Measurements from ENCODE around the gene HMCN1.

Gene HMCN1

DNA sequence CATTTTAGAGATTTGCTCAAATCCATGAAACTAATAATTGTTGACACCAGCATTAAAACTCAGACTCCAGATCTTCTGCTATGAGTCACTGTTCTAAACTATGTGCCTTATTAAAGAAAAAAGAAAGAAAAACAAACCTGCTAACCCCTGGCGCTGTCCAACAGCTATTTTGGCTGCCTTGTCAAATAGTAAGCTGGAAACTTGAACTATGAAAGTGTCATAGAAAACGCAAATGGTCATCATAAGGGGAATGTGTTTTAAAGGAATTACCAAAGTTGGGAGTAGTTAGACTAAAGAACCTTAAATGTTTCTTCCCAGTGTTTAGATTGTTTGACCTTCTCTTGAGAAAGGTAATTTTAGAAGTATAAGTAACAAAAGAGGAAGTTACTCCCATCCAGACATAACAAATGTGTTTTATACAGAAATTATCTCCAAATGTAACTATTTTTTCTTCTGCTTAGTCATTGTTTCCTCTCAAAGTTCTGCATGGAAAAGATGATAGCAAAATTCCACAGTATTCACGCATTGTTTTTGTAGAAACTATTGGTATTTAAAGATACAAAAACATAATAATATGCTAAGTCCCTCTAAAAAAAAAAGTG, 368.5 kb downstream of the HMCN1 start:
- no peak overlapping the region for H3K9ac ChIP-seq (ENCODE audit: low read length in 2 of 2)
- no peaks in the 10 kb centered on the region for H3K27me3 ChIP-seq (ENCODE audit: control insufficient read depth in 1 of 2, insufficient read depth in 2 of 2, low read length in 2 of 2)
- H3K27ac ChIP-seq (ENCODE audit: low read length), result no peak overlapping the region
- H3K9me3 ChIP-seq (ENCODE audit: control insufficient read depth in 2 of 2, low read length in 2 of 2), result no peaks in the 10 kb centered on the region
- H3K4me1 ChIP-seq (ENCODE audit: control insufficient read depth, insufficient read depth, low read length), result no peaks in the 10 kb centered on the region
- no peaks in the 10 kb centered on the region for H3K36me3 ChIP-seq (ENCODE audit: control insufficient read depth in 2 of 2, insufficient read depth in 2 of 2, low read length in 2 of 2)
- no peak overlapping the region for H3K4me3 ChIP-seq (ENCODE audit: low read length in 2 of 2)

DNA sequence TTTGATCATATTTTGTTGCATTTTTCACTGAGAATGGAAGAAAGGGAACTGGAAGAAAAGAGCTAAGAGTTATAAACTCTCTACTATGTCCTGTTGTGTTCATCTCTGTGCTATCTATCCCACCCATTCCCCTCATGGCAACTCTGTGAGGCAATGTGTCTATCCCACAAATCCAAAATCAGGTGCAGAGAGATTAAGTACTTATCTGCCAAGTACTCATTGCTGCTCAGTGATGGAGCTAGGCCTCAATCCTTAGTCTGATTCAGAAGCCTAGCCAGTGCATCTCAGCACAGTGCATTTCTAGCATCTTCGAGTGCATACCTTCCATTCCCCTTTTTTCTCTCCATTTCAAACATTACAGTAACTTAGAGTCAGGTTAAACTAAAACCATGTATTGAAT, 370.3 kb downstream of the HMCN1 start:
- no peak overlapping the region for H3K27ac ChIP-seq (ENCODE audit: low read length)
- no peak overlapping the region for H3K4me3 ChIP-seq (ENCODE audit: low read length in 2 of 2)
- H3K9me3 ChIP-seq (ENCODE audit: control insufficient read depth in 2 of 2, low read length in 2 of 2), result no peaks in the 10 kb centered on the region
- no peaks in the 10 kb centered on the region for H3K27me3 ChIP-seq (ENCODE audit: control insufficient read depth in 1 of 2, insufficient read depth in 2 of 2, low read length in 2 of 2)
- no peaks in the 10 kb centered on the region for H3K4me1 ChIP-seq (ENCODE audit: control insufficient read depth, insufficient read depth, low read length)
- H3K36me3 ChIP-seq (ENCODE audit: control insufficient read depth in 2 of 2, insufficient read depth in 2 of 2, low read length in 2 of 2), result no peaks in the 10 kb centered on the region
- no peak overlapping the region for H3K9ac ChIP-seq (ENCODE audit: low read length in 2 of 2)

DNA sequence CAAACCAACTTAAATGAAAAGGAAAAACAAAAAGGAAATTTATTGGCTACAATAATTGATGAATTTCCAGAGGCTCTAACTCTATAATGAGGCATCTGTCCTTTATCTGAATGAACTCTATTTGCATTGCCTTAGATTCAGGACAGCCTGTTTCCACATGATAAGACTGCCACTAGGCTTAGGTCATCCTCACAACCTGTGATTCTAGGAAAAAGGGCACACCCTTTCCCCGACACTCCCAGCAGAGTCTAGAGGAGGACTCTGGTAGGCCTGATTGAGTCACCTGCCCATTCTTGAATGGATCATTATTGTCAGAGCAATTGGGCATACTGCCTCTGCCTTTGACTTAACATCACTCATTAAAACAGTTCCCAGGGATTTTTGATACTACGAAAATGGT, 378.1 kb downstream of the HMCN1 start:
- Histone ChIP-seq H3K9ac (ENCODE audit: low read length in 2 of 2) (no peak overlapping the region), H3K27ac (ENCODE audit: low read length) (no peak overlapping the region), H3K9me3 (ENCODE audit: control insufficient read depth in 2 of 2, low read length in 2 of 2) (no peaks in the 10 kb centered on the region), H3K36me3 (ENCODE audit: control insufficient read depth in 2 of 2, insufficient read depth in 2 of 2, low read length in 2 of 2) (no peaks in the 10 kb centered on the region), H3K4me3 (ENCODE audit: low read length in 2 of 2) (no peak overlapping the region), H3K27me3 (ENCODE audit: control insufficient read depth in 1 of 2, insufficient read depth in 2 of 2, low read length in 2 of 2) (no peaks in the 10 kb centered on the region), H3K4me1 (ENCODE audit: control insufficient read depth, insufficient read depth, low read length) (no peaks in the 10 kb centered on the region)

DNA sequence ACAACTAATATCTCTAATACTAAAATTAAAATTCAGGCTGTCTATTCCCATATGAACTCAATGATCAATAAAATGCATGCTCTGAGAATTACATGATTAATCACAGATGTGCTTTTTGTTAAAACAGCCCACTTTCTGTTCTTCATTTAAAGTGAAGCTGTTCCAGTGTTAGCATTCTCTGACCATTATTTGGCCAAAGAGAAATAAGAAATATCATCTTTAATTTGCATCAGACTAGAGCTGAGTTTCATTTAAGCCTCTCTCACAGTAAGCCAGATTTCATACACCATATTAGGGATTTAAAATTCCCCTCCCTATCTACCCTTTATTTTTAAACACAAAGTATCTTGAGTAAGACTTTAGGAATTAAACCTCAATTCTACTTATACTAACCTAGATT, 379.3 kb downstream of the HMCN1 start:
- H3K4me3 ChIP-seq (ENCODE audit: low read length in 2 of 2), result no peak overlapping the region
- H3K27me3 ChIP-seq (ENCODE audit: control insufficient read depth in 1 of 2, insufficient read depth in 2 of 2, low read length in 2 of 2), result no peaks in the 10 kb centered on the region
- H3K4me1 ChIP-seq (ENCODE audit: control insufficient read depth, insufficient read depth, low read length), result no peaks in the 10 kb centered on the region
- H3K27ac ChIP-seq (ENCODE audit: low read length), result no peak overlapping the region
- H3K9ac ChIP-seq (ENCODE audit: low read length in 2 of 2), result no peak overlapping the region
- H3K36me3 ChIP-seq (ENCODE audit: control insufficient read depth in 2 of 2, insufficient read depth in 2 of 2, low read length in 2 of 2), result no peaks in the 10 kb centered on the region
- no peaks in the 10 kb centered on the region for H3K9me3 ChIP-seq (ENCODE audit: control insufficient read depth in 2 of 2, low read length in 2 of 2)

DNA sequence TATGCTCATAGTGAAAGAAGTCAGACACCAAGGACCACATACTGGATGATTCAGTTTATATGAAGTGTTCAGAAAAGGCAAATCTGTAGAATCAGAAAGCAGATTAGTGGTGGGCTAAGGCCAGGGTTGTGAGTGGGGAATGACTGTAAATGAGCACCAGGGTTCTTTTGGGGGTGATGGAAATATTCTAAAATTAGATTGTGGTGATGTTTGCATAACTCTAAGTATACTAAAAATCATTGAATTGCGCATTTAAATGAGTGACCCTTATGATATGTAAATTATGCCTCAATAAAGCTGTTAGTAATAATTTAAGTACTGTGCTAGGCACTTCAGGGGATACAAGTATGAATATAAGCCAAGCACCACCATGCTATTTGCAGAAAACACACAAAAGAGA, 384.5 kb downstream of the HMCN1 start:
- no peaks in the 10 kb centered on the region for H3K27me3 ChIP-seq (ENCODE audit: control insufficient read depth in 1 of 2, insufficient read depth in 2 of 2, low read length in 2 of 2)
- no peaks in the 10 kb centered on the region for H3K9me3 ChIP-seq (ENCODE audit: control insufficient read depth in 2 of 2, low read length in 2 of 2)
- H3K4me1 ChIP-seq (ENCODE audit: control insufficient read depth, insufficient read depth, low read length), result no peaks in the 10 kb centered on the region
- H3K9ac ChIP-seq (ENCODE audit: low read length in 2 of 2), result no peak overlapping the region
- no peak overlapping the region for H3K4me3 ChIP-seq (ENCODE audit: low read length in 2 of 2)
- H3K27ac ChIP-seq (ENCODE audit: low read length), result no peak overlapping the region
- no peaks in the 10 kb centered on the region for H3K36me3 ChIP-seq (ENCODE audit: control insufficient read depth in 2 of 2, insufficient read depth in 2 of 2, low read length in 2 of 2)

DNA sequence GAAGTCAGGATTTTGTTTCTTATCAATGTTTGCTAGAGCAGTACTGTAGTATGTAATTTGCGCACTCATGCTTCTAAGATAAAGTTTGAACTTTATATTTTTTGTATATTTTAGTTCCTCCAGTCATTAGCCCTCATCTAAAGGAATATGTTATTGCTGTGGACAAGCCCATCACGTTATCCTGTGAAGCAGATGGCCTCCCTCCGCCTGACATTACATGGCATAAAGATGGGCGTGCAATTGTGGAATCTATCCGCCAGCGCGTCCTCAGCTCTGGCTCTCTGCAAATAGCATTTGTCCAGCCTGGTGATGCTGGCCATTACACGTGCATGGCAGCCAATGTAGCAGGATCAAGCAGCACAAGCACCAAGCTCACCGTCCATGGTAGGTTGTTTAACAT, 388.6 kb downstream of the HMCN1 start:
- Histone ChIP-seq H3K9ac (ENCODE audit: low read length in 2 of 2) (no peak overlapping the region), H3K36me3 (ENCODE audit: control insufficient read depth in 2 of 2, insufficient read depth in 2 of 2, low read length in 2 of 2) (no peaks in the 10 kb centered on the region), H3K27me3 (ENCODE audit: control insufficient read depth in 1 of 2, insufficient read depth in 2 of 2, low read length in 2 of 2) (no peaks in the 10 kb centered on the region), H3K9me3 (ENCODE audit: control insufficient read depth in 2 of 2, low read length in 2 of 2) (no peaks in the 10 kb centered on the region), H3K27ac (ENCODE audit: low read length) (no peak overlapping the region), H3K4me1 (ENCODE audit: control insufficient read depth, insufficient read depth, low read length) (no peaks in the 10 kb centered on the region), H3K4me3 (ENCODE audit: low read length in 2 of 2) (no peak overlapping the region)

DNA sequence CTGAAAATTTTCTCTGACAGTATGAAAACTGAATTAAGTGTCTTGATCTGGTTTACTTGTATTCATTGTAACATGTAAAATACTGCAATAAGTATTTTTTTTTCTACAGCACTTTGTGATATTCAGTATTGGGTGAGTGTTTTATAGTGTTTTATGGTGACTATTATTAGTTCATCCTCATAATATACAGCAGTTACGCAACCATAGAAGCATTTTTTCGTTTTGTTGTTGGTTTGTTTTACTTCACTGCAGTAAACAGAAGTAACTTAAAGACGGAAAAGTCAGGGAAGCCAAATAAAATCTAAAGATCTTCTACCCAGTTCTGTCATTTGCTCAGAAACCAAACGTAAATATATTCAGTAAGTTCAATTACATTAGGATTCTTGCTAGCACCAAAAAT, 390.8 kb downstream of the HMCN1 start:
- H3K4me1 ChIP-seq (ENCODE audit: control insufficient read depth, insufficient read depth, low read length), result no peaks in the 10 kb centered on the region
- no peak overlapping the region for H3K9ac ChIP-seq (ENCODE audit: low read length in 2 of 2)
- no peaks in the 10 kb centered on the region for H3K36me3 ChIP-seq (ENCODE audit: control insufficient read depth in 2 of 2, insufficient read depth in 2 of 2, low read length in 2 of 2)
- H3K9me3 ChIP-seq (ENCODE audit: control insufficient read depth in 2 of 2, low read length in 2 of 2), result no peaks in the 10 kb centered on the region
- H3K4me3 ChIP-seq (ENCODE audit: low read length in 2 of 2), result no peak overlapping the region
- H3K27ac ChIP-seq (ENCODE audit: low read length), result no peak overlapping the region
- H3K27me3 ChIP-seq (ENCODE audit: control insufficient read depth in 1 of 2, insufficient read depth in 2 of 2, low read length in 2 of 2), result no peaks in the 10 kb centered on the region

DNA sequence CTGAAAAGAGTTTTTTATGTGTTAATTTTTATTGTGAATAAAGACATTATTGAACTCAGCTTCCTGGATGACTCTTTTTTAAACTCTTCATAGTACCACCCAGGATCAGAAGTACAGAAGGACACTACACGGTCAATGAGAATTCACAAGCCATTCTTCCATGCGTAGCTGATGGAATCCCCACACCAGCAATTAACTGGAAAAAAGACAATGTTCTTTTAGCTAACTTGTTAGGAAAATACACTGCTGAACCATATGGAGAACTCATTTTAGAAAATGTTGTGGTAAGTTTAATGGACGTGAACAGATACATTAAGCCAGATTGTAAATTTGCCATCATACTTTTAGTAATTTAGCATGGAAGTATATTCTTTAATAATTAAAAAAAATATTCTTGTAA, 391.3 kb downstream of the HMCN1 start:
- Histone ChIP-seq H3K9me3 (ENCODE audit: control insufficient read depth in 2 of 2, low read length in 2 of 2) (no peaks in the 10 kb centered on the region), H3K4me3 (ENCODE audit: low read length in 2 of 2) (no peak overlapping the region), H3K36me3 (ENCODE audit: control insufficient read depth in 2 of 2, insufficient read depth in 2 of 2, low read length in 2 of 2) (no peaks in the 10 kb centered on the region), H3K27ac (ENCODE audit: low read length) (no peak overlapping the region), H3K4me1 (ENCODE audit: control insufficient read depth, insufficient read depth, low read length) (no peaks in the 10 kb centered on the region), H3K9ac (ENCODE audit: low read length in 2 of 2) (no peak overlapping the region), H3K27me3 (ENCODE audit: control insufficient read depth in 1 of 2, insufficient read depth in 2 of 2, low read length in 2 of 2) (no peaks in the 10 kb centered on the region)

DNA sequence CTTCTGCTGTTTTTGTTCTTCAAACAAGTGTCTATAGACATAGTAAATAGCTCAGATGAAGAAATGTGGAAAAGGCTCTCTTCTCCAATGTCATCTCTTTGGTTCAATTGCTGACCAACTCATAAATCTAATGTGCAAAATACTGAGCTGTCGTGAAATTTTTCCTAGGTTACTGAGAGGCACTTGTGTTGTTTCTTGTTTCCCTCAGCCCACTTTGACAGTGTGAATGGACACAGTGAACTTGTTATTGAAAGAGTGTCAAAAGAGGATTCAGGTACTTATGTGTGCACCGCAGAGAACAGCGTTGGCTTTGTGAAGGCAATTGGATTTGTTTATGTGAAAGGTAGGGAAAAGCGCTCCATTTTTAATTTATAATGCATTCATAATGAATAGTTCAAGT, 395.6 kb downstream of the HMCN1 start:
- Histone ChIP-seq H3K36me3 (ENCODE audit: control insufficient read depth in 2 of 2, insufficient read depth in 2 of 2, low read length in 2 of 2) (no peaks in the 10 kb centered on the region), H3K27me3 (ENCODE audit: control insufficient read depth in 1 of 2, insufficient read depth in 2 of 2, low read length in 2 of 2) (no peaks in the 10 kb centered on the region), H3K4me3 (ENCODE audit: low read length in 2 of 2) (no peak overlapping the region), H3K9ac (ENCODE audit: low read length in 2 of 2) (no peak overlapping the region), H3K9me3 (ENCODE audit: control insufficient read depth in 2 of 2, low read length in 2 of 2) (no peaks in the 10 kb centered on the region), H3K4me1 (ENCODE audit: control insufficient read depth, insufficient read depth, low read length) (no peaks in the 10 kb centered on the region), H3K27ac (ENCODE audit: low read length) (no peak overlapping the region)

DNA sequence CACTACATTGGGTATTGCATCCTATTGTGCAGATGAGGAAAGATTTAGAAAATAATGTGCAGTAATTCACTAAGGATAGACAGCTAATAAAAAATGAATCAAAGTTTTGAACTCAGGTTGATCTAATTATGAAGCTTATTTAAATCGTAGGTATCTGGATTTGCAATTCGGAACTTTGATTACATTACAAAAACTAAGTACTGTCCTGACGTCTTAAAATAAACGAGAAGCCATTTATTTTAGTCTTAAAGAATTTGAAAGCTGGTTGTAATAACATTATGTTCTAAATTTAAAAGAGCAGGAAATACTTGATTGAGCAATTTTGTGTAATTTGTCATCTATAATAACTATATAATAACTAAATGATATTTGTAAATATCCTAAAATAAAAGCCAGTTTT, 404.9 kb downstream of the HMCN1 start:
- no peaks in the 10 kb centered on the region for H3K4me1 ChIP-seq (ENCODE audit: control insufficient read depth, insufficient read depth, low read length)
- H3K36me3 ChIP-seq (ENCODE audit: control insufficient read depth in 2 of 2, insufficient read depth in 2 of 2, low read length in 2 of 2), result no peaks in the 10 kb centered on the region
- H3K9ac ChIP-seq (ENCODE audit: low read length in 2 of 2), result no peak overlapping the region
- H3K9me3 ChIP-seq (ENCODE audit: control insufficient read depth in 2 of 2, low read length in 2 of 2), result no peaks in the 10 kb centered on the region
- H3K4me3 ChIP-seq (ENCODE audit: low read length in 2 of 2), result no peak overlapping the region
- H3K27me3 ChIP-seq (ENCODE audit: control insufficient read depth in 1 of 2, insufficient read depth in 2 of 2, low read length in 2 of 2), result no peaks in the 10 kb centered on the region
- H3K27ac ChIP-seq (ENCODE audit: low read length), result no peak overlapping the region

DNA sequence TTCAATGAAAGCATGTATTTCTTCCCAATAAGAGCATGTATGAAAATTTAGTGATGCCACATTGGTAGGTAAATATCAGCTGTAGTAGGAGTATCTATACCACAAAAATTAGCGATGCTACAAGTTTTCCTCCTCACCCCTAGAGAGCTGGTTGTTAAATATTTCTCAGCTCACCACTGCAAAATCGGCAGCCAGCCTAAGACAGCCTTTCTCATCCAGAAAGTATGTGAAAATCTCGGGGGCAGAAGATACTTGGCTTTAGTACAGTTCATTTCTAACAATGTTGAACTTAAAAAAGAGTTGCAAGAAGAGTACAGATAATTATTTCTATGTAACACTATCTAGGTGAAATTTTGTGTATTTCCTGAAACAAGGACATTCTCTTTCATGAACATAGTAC, 405.5 kb downstream of the HMCN1 start:
- no peaks in the 10 kb centered on the region for H3K4me1 ChIP-seq (ENCODE audit: control insufficient read depth, insufficient read depth, low read length)
- H3K27ac ChIP-seq (ENCODE audit: low read length), result no peak overlapping the region

More for the DNA sequence above, 405.5 kb downstream of the HMCN1 start:
- Histone ChIP-seq H3K4me3 (ENCODE audit: low read length in 2 of 2) (no peak overlapping the region), H3K9ac (ENCODE audit: low read length in 2 of 2) (no peak overlapping the region), H3K9me3 (ENCODE audit: control insufficient read depth in 2 of 2, low read length in 2 of 2) (no peaks in the 10 kb centered on the region), H3K27me3 (ENCODE audit: control insufficient read depth in 1 of 2, insufficient read depth in 2 of 2, low read length in 2 of 2) (no peaks in the 10 kb centered on the region), H3K36me3 (ENCODE audit: control insufficient read depth in 2 of 2, insufficient read depth in 2 of 2, low read length in 2 of 2) (no peaks in the 10 kb centered on the region)

Data from stomach smooth muscle (tissue), 2 donors.